GM12864 (cell line): ENCODE results near the gene COX20.

Experiments
- DNase-seq: peaks from one replicate; pipeline ENCODE4 v3.0.0-alpha.2; 2011; ENCODE audit warnings: low read depth
- H3K4me3 ChIP-seq: 2 replicates; pipeline ENCODE4 v1.5.1; 2011; ENCODE audit warnings: mild to moderate bottlenecking, low read depth, low read length, control low read depth
- CTCF ChIP-seq: IDR thresholded peaks from 2 replicates; pipeline ENCODE4 v1.5.1; 2011; ENCODE audit warnings: low read depth, mild to moderate bottlenecking, moderate library complexity, low read length, control low read depth, inconsistent platforms; ENCODE audit errors: missing control alignments

The COX20 gene

GRCh38 chr1:244843148-244843978 is 7.9 kb downstream of the COX20 start:
- no peak overlapping the region for H3K4me3 ChIP-seq
- DNase-seq: no peak
- TF ChIP-seq CTCF: no peak

- no peak overlapping the region for H3K4me3 ChIP-seq
- DNase-seq: no peak
- no peak for TF ChIP-seq CTCF
Observed at GRCh38 chr1:244844155-244845121, 9.0 kb downstream of the COX20 start.

- no peak for TF ChIP-seq CTCF
Observed at GRCh38 chr1:244846653-244847052, 11.2 kb downstream of the COX20 start.

GRCh38 chr1:244849189-244849866 is 13.9 kb downstream of the COX20 start:
- no peak for TF ChIP-seq CTCF
- H3K4me3 ChIP-seq: no peak overlapping the region
- no peak for DNase-seq

More at GRCh38 chr1:244846653-244847052, 11.2 kb downstream of the COX20 start:
- no peak for DNase-seq
- no peak overlapping the region for H3K4me3 ChIP-seq

- no peak overlapping the region for H3K4me3 ChIP-seq
- TF ChIP-seq CTCF: no peak
Observed at GRCh38 chr1:244850099-244850852, 14.8 kb downstream of the COX20 start.

GRCh38 chr1:244850896-244851295 is 15.4 kb downstream of the COX20 start:
- no peak for TF ChIP-seq CTCF
- no peak overlapping the region for H3K4me3 ChIP-seq
- no peak for DNase-seq

More at GRCh38 chr1:244850099-244850852, 14.8 kb downstream of the COX20 start:
- no peak for DNase-seq
